GM12874 (cell line): ENCODE data around the gene MSMO1.

Experiments used
- TF ChIP-seq, protein P1 (sequence below): IDR thresholded peaks from 2 replicates; pipeline ENCODE4 v1.5.1; 2011; ENCODE audit warnings: low read depth, mild to moderate bottlenecking, control low read depth, low read length, moderate library complexity; ENCODE audit not compliant: insufficient read depth

MSMO1 gene

DNA sequence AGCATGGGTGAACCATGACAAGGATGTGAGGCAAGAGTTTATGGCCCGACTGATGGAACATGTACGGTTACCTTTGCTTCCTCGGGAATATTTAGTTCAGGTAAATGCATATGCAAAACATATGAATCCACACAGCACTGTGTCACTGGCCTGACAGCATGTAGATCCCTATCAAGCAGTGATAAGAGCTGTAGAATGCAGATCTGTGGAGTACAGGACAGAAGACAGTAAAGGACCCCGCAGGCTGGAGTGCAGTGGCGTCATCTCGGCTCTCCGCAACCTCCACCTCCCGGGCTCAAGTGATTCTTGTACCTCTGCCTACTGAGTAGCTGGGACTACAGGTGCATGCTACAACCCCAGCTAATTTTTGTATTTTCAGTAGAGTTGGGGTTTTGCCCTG, 29.8 kb upstream of the MSMO1 start:
- TF ChIP-seq, protein P1, sequence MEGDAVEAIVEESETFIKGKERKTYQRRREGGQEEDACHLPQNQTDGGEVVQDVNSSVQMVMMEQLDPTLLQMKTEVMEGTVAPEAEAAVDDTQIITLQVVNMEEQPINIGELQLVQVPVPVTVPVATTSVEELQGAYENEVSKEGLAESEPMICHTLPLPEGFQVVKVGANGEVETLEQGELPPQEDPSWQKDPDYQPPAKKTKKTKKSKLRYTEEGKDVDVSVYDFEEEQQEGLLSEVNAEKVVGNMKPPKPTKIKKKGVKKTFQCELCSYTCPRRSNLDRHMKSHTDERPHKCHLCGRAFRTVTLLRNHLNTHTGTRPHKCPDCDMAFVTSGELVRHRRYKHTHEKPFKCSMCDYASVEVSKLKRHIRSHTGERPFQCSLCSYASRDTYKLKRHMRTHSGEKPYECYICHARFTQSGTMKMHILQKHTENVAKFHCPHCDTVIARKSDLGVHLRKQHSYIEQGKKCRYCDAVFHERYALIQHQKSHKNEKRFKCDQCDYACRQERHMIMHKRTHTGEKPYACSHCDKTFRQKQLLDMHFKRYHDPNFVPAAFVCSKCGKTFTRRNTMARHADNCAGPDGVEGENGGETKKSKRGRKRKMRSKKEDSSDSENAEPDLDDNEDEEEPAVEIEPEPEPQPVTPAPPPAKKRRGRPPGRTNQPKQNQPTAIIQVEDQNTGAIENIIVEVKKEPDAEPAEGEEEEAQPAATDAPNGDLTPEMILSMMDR, result no peak

DNA sequence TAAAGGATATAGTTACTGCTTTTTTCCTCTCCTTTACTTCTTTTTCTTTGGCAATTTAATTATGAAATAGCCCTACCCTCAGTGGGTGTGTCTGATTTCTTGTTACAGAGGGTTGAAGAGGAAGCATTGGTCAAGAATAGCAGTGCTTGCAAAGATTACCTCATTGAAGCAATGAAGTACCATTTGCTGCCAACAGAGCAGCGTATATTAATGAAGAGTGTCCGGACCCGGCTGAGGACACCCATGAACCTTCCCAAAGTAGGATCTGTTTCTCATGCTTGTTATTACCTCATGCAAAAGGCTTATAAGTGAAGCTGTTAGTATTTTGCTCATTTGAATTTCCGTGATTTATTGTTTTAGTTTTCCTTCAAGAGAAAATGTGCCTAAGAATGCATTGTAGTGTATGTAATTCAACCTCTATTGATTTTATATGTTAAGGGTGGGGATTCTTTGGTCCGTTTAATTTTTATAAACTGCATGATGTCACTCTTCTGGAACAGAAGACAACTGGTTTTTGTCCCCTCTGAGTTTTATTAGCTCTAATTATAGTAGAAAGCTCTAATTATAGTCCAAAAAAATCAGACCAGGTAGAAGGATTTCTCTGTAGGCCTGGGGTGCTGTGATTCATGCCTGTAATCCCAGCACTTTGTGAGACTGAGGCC, 27.9 kb upstream of the MSMO1 start:
- TF ChIP-seq, protein P1, result no peak

DNA sequence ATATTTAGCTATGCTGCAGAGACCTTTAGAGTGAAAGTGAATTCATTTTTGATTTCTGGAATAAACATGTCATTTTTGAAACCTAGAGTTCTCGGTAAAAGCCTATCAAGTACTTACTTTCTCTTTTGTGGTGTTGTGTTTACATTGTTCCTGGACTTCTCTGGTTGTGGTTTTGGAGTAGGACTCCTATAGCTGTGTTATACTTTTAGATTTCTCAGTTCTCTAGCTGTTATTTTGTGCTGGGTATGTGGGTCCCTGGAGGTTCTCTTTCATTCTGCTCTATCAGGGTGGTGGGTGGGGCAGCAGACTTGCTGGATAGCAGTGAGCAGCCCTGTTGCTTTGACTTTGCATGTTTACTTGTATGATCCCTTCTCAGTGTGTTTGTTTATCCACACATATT, 25.6 kb upstream of the MSMO1 start:
- TF ChIP-seq, protein P1, result no peak

DNA sequence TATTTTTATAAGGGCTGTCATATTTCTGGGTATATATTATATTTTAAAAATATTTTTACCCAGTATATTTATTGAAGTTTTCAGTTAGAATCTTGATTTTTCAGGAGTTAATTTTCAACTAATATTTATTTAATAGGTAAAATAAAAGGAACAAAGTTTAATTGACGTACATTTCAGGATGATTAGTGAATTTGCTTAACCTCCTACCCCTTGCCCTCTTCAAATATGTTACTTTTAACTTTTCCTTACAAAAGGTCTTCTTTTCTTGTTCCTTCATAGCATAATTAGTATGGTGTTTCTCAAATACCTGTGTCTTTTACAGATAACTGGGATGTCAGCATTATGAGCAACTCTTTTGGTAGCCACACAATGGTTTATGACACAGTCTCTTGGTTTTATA, 24.8 kb upstream of the MSMO1 start:
- TF ChIP-seq, protein P1, result no peak

DNA sequence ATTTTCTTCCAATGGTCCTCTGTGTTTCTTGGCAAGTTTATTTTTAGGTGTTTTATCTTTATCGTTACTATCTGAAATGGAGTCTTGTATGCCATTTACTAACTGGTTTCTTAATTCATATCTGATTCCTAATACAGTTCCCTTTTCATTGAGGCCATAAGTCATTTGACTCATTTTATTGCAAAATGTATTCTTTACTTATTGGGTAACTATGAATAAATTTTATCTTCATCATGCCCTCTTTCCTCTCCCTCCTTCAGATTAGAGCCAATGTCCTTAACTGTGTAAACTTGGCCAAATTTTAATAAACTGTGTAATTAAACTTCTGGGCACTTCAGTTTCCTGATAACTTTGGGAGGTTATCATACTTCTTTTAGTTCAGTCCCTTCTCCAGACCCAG, 19.3 kb upstream of the MSMO1 start:
- TF ChIP-seq, protein P1, result no peak

DNA sequence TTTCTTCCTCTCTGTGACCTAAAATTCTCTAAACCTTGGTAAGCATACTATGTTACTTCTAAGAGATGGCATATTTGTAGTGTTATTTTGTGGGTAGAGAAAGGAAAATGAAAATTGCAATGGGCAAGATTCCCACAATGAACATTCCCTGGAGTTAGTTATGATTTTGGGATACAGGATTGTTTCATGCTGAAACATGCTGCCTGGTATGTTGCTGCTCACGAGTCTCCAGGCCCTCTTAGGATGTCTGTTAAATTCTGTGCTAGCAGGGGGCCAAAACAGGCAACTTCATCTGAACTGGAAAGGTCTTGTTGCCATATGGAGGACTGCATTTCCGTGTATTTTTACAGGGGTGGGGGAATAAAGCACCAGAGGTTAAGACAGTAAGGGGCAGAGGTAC, 18.9 kb upstream of the MSMO1 start:
- TF ChIP-seq, protein P1, result no peak

DNA sequence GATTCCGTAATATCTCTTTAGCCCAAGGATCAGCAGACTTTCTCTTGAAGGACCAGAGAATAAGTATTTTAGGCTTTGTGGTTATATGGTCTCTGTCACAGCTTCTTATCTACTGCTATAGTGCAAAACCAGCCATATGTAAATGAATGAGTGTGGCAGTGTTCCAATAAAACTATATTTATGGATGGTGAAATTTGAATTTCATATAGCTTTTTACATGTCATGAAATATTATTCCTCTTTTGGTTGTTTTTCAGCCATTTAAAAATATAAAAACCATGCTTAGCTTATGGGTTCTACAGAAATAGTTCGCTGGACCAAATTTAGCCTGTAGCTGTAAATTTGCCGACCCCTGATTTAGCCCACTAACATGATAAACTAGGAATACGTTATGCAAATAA, 18.0 kb upstream of the MSMO1 start:
- TF ChIP-seq, protein P1, result no peak
